OCI-LY1 (cell line): ENCODE results near the gene PTP4A2.

Source experiments
- CTCF ChIP-seq: fragments of 200-600 bp; sonication (generic), shearing (Covaris generic); IDR thresholded peaks from 2 replicates; pipeline ENCODE4 v1.5.1; 2017; ENCODE audit warnings: mild to moderate bottlenecking, antibody characterized with exemption, low read length, moderate library complexity, mixed read lengths
- EZH2 ChIP-seq: fragments of 200-600 bp; sonication (generic), shearing (Covaris generic); IDR thresholded peaks from 2 replicates; pipeline ENCODE4 v1.8.0; 2017; ENCODE audit warnings: borderline replicate concordance, mixed run types, mild to moderate bottlenecking, antibody characterized with exemption, low read length, moderate library complexity, mixed read lengths

- TF ChIP-seq CTCF (no peak), EZH2 (no peak)
Observed at GRCh38 chr1:31924839-31925238, 13.3 kb downstream of the PTP4A2 start.
